GM19099 (cell line): ENCODE data around the gene ANTKMT.

ENCODE experiments used
- POLR2A ChIP-seq: IDR thresholded peaks from 3 replicates; pipeline ENCODE4 v1.6.1; 2011; ENCODE audit warnings: low read depth; ENCODE audit not compliant: insufficient read length; ENCODE audit errors: extremely low read depth

Gene ANTKMT

GRCh38 chr16:751152-752006 is 30.4 kb downstream of the ANTKMT start:
- TF ChIP-seq POLR2A: no peak

GRCh38 chr16:752007-752312 is 31.0 kb downstream of the ANTKMT start:
- TF ChIP-seq POLR2A: no peak

GRCh38 chr16:754656-755055 is 33.7 kb downstream of the ANTKMT start:
- no peak for TF ChIP-seq POLR2A

- TF ChIP-seq POLR2A: no peak
Observed at GRCh38 chr16:756428-756827, 35.5 kb downstream of the ANTKMT start.

GRCh38 chr16:759110-759910 is 38.4 kb downstream of the ANTKMT start:
- no peak for TF ChIP-seq POLR2A

- no peak for TF ChIP-seq POLR2A
Observed at GRCh38 chr16:760065-760464, 39.1 kb downstream of the ANTKMT start.

GRCh38 chr16:760545-761343 is 39.8 kb downstream of the ANTKMT start, which contains the start of gene MSLN:
Gene MSLN (plus strand): TSS chr16:760734. CDS start chr16:762681, 1,947 bp downstream.
- no peak for TF ChIP-seq POLR2A

GRCh38 chr16:761625-762513 is 40.9 kb downstream of the ANTKMT start:
- no peak for TF ChIP-seq POLR2A

- TF ChIP-seq POLR2A: no peak
Observed at GRCh38 chr16:762595-763268, 41.8 kb downstream of the ANTKMT start.

- TF ChIP-seq POLR2A: no peak
Observed at GRCh38 chr16:763369-764183, 42.6 kb downstream of the ANTKMT start.

- TF ChIP-seq POLR2A: no peak
Observed at GRCh38 chr16:764184-764750, 43.3 kb downstream of the ANTKMT start.

- no peak for TF ChIP-seq POLR2A
Observed at GRCh38 chr16:764848-765487, 44.0 kb downstream of the ANTKMT start.

- no peak for TF ChIP-seq POLR2A
Observed at GRCh38 chr16:765488-765865, 44.5 kb downstream of the ANTKMT start.
